ENCODE data around the gene EPG5. TPM values are rescaled to one million over a fixed set of nuclear protein-coding genes. Genes with fewer than 3 reads are reported as not detected.
A peak's percentile ranks its signal among the peaks of the same experiment; 100 is the strongest.
"Not testable (repeated sequence)": the region's sequence is repeated elsewhere in the genome, so short reads cannot be mapped to it uniquely, and the experiment has no call there.

The EPG5 gene, protein sequence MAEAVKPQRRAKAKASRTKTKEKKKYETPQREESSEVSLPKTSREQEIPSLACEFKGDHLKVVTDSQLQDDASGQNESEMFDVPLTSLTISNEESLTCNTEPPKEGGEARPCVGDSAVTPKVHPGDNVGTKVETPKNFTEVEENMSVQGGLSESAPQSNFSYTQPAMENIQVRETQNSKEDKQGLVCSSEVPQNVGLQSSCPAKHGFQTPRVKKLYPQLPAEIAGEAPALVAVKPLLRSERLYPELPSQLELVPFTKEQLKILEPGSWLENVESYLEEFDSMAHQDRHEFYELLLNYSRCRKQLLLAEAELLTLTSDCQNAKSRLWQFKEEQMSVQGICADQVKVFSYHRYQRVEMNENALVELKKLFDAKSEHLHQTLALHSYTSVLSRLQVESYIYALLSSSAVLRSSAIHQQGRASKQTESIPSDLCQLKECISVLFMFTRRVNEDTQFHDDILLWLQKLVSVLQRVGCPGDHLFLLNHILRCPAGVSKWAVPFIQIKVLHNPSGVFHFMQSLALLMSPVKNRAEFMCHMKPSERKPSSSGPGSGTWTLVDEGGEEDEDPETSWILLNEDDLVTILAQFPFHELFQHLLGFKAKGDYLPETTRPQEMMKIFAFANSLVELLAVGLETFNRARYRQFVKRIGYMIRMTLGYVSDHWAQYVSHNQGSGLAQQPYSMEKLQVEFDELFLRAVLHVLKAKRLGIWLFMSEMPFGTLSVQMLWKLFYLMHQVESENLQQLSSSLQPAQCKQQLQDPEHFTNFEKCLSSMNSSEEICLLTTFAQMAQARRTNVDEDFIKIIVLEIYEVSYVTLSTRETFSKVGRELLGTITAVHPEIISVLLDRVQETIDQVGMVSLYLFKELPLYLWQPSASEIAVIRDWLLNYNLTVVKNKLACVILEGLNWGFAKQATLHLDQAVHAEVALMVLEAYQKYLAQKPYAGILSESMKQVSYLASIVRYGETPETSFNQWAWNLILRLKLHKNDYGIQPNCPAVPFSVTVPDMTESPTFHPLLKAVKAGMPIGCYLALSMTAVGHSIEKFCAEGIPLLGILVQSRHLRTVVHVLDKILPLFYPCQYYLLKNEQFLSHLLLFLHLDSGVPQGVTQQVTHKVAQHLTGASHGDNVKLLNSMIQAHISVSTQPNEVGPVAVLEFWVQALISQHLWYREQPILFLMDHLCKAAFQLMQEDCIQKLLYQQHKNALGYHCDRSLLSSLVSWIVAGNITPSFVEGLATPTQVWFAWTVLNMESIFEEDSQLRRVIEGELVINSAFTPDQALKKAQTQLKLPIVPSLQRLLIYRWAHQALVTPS (N-terminal part only)
- 10.1 and 11.5 TPM in 2 replicates for total RNA-seq (2014; rRNA removed; shearing (Covaris generic))

DNA sequence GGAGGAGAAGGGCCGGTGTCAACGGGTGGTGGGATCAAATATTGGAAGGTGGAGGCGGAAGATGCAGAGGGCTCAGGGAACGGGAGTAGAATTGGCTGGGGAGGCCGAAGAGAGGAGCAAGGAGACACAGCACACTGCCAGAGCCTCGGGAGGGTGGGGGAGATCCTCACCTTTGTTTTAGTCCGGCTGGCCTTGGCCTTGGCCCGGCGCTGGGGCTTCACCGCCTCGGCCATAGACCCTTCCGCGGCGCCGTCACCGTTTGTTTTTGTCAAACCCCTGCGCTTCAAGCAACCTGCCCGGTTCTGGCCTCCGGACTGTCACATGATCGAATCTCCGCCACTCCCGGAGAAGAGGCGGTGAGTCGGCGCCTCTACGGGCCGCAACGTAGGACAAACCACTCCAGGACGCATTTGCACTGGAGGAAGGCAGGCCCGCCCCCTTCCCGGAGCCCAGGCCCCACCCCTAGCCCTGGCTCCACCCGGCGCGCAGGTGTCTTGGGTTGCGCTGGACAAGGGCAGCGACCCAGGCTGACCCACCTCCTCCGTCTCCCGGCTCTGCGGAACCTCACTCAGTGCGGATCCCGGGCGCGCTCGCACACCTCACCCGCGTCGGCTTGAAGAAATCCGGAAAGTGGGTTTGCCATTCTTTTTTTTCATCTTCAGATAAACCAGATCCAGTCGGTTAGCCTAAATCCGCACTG lies at the start of gene EPG5:
Gene EPG5 (minus strand): TSS at position 323 of the 700 bp plus-strand sequence. CDS start 90 bp downstream, at position 233.
- DNase-seq (ENCODE audit: low read depth), result peak; percentile 90

DNA sequence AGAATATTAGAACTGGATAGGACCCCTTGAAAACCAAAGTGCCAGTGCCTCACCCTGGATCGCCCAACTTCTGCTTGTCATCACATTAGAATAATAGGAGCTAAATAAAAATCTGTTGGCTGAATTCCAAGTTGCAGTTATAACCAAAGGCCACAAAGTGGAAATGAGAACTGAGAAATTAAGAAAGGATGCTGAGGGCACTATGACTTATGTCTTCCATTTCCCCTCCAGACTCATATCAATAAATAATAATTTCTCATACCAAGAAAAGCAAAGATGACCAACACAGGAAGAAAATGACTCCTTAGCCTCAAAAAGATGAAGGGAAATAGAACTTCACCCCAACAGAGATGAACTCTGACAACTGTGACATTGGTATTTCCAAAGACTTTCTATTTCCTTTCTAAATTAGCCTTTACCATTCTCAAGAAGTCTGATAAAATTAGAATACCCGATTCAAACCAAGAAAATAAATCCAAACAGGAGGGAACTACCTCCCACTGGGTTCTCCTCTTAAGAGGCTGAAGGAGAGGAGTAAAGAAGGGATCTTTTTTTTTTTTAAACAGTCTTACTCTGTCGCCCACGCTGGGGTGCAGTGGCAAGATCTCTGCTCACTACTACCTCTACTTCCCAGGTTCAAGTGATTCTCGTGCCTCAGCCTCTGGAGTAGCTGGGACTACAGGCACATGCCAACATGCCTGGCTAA lies 46.5 kb upstream of the EPG5 start:
- no peak for DNase-seq (ENCODE audit: low read depth)

DNA sequence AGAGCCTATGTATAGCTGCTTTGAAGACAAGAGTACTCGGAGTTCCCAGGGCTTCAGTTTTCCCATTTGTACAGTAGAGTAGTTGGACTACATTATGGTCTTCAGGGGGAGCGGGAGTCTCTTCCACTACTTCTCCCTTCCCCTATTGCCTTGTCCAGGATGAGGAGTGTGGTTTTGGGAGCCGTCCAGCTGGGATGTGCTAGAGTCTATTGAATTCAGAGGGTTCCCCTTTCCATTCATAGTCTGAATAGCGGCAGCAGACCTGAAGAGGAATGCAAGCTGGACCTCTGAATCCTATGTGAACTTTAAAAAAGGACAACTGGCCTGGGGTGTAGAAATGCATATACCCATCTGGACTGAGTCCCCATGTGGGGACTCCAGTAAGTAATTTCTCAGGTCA lies 43.5 kb upstream of the EPG5 start:
- DNase-seq (ENCODE audit: low read depth), result no peak

DNA sequence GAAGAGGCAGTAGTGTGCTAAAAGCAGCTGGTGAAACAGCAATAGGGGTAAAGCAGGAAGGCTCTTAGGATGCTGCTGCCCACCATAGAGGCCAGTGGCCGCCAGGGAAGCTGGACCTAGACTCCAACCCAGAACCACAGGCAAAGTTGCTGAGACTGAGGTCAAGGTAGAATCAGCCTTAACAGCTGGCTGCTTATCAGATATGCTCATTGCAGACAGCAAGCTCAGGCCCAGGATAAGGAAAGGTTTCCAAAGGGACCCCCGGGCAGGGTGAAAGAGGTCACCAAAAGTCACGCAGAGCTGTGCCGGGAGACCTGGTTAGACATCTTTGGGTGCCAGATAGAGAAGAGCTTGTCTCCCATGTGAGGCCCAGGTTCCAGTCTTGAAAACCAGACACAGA lies 42.9 kb upstream of the EPG5 start:
- no peak for DNase-seq (ENCODE audit: low read depth)

DNA sequence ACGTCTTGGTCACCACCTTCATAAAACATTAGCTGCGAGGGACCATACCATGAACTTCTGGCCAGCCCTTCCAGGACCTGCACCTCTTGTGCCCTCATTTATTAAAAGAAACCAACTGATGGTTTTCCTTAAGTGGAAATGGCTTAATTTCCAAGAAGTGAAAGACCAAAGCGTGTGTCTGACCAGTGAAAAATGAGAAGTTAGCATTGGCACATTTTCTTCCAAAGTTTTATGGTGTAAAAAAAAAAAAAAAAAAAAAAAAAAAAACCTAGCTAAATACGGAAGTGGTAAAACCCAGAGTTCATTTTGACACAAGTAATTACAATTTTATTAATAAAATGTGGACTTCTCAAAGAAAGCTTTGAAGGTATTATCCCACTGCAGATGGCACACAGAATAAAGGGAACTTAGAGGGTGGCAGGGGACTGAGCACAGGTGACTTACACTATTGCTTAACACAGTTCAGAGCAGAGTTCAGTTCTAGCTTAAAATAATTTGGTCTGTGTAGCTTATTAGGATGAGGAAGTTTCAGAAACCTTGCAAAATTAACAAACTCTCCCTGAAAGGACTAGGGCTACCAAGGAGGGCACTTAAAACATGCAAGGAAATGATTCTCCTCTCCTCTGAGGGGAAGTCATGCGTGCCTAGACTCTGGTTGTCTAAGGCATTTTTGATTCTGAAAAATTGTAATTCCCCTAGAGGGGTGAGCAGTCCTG lies 42.2 kb upstream of the EPG5 start:
- no peak for DNase-seq (ENCODE audit: low read depth)

DNA sequence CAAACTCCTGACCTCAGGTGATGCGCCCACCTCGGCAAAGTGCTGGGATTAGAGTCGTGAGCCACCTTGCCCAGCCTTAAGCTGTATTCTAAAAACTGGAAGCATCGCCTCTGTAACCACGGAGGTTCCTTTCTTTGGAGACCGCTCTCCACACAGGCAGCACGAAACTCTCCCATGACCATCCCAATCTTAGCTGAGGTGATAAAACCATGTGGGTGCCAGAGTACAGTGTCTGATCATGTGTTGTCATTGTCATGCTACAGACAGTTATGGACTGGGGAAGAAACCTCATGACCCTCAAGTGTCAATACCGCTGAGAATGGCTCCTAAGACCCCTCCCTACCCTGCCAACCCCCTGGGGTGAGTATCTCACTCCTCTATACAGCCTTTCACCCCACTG lies 41.4 kb upstream of the EPG5 start:
- DNase-seq (ENCODE audit: low read depth), result no peak

DNA sequence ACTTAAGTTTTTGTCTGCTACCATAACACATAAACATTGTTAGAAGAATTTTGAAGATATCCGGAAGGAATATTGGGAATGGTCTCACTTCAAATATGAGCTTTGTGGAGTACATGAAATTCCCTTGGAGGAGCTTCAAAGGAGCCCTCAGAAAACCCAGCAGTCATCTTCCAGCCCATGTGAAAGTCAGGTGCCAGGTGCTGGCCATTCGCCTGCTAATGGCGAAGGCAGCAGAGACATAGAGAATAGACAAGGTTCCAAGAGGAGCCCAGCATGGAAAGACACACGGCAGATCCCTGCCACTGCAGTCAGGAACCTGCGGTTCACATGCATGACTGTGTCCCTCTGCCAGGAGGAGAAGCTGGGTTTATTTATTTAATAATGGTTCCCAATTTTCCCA lies 40.0 kb upstream of the EPG5 start:
- no peak for DNase-seq (ENCODE audit: low read depth)

DNA sequence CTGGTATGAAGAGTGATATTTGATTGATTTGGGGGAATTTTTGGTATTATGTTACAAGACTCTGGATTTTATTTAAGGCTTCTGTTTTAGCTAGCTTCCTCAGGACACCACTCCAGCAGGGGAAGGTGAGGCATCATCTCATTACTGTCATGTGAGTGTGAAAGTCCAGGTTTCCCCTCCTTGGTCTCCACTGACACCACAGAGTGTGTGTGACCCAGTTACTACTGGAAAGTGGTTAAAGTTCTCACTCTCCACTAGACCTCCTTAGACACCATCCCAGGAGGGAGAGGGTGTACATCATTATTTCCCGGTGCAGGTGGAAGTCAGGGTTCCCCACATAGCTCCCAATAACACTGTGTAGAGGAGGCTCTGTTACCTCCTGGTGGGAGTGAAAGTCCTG lies 35.8 kb upstream of the EPG5 start:
- no peak for DNase-seq (ENCODE audit: low read depth)

DNA sequence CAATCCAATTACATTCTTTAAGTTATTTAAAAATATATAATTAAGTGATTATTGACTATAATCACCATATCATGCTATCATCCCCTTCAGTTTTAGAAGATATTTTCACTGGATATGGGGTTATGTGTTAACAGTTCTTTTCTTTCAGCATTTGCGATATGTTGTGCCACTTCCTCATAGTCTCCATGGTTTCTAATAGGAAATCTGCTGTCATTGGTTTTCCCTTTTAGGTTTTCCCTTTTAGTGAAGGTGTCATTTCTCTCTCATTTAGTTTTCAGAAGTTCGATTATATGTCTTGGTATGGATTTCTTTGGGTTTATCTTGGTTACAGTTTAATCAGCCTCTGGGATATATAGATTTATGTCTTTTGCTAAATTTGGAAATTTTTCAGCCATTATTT lies 34.8 kb upstream of the EPG5 start:
- no peak for DNase-seq (ENCODE audit: low read depth)

DNA sequence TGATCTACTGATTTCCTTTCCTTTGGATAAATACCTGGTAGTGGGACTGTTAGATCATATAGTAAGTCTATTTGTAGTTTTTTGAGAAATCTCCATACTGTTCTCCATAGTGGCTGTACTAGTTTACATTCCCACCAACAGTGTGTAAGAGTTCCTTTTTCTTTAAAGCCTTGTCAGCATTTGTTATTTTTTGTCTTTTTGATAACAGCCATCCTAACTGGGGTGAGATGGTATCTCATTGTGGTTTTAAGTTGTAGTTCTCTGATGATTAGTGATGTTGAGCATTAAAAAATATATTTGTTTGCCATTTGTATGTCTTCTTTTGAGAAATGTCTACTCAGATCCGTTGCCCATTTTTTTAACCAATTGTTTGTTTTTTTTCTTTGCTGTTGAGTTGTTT lies 33.9 kb upstream of the EPG5 start:
- DNase-seq (ENCODE audit: low read depth), result no peak

DNA sequence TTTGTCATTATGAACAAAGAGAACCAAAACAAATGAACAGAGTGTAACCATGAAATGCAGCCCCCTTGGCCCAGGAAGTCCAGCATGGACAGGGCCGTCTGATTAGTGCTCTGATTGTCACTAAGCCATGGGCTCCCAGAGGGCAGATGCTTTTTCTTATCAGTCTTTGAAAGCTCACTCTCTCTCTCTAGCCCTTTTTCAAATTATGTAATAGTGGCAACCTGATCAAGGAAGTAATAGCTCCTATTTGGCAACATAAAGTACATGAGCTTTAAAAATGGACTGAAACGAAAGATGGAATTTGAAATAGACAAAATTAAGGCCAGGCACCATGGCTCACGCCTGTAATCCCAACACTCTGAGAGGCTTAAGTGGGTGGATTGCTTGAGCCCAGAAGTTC lies 32.4 kb upstream of the EPG5 start:
- DNase-seq (ENCODE audit: low read depth), result no peak

DNA sequence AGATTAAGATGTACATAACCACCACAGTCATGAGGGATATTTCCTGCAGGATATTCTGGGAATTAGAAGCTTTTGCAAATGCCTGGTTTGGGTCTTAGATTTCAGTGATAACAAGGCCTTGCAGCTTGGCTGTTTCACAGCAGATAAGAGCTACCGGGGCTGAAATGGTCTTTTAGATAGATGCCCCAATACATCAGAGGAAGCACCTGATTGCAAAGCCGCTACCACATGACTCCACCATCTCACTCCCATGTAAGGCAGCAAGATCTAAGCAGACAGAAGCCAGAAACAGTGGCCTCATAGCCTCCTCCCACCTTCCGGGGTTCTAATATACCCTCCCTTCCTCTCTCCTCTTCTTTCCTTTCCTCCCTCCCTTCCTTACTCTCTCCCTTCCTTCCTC lies 31.1 kb upstream of the EPG5 start:
- DNase-seq (ENCODE audit: low read depth), result no peak

DNA sequence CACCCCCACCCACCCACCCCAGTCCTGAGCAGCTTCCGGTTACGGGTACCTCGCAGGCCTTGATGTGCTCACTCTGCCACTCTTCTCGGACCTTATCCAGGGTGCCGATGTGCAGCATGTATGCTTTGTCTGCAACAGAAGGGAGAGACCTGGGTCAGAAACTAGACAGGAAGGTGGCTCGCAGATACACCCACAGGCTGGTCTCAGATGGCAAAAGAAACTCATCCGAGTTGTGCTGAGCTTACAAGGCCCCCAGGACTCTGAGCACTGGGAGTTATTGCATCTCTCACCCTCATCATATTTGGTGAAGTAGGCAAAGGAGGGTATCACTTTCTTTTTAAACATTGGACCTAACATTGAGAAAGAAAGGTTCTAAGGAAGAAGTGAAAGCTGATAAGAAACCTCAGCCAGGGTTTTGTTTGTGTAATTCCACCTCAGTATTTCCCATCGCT lies 30.6 kb upstream of the EPG5 start:
- no peak for DNase-seq (ENCODE audit: low read depth)

DNA sequence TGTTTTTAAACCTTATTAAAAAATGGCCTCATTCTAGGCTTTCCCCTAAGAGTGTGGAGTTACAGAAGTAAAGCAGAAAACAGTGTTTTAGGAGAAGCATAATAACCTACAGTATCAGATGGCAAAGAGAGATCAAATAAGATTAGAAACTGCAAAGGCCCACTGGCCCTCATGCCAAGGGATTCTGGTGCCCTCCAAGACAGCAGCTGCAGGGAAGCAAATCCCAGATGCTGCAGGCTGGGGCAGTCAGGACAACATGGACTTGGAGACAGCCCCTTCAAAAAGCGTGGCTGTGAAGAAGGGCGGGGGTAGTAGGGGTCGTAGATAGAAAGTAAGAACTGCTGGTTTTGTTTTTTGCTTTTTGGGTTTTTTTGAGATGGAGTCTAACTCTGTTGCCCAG lies 28.3 kb upstream of the EPG5 start:
- DNase-seq (ENCODE audit: low read depth), result no peak

DNA sequence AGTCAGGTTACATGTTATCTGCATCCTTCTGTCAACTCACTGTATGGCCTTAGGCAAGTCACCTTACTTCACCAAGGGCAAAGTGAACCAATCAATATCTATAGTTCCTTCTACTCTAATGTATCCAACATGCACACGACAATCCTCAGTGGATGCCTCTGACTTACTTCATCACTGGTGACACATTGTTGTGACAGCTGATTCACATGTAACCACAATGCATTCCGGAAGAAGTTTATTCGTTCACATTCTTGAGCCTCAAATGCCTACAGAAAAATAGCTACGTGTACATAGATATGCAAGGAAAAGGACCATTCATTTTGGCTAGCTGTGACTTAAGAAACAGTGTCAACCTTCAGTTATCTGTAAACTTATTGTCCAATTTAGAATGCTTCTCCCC lies 26.3 kb upstream of the EPG5 start:
- DNase-seq (ENCODE audit: low read depth), result peak; percentile 86

DNA sequence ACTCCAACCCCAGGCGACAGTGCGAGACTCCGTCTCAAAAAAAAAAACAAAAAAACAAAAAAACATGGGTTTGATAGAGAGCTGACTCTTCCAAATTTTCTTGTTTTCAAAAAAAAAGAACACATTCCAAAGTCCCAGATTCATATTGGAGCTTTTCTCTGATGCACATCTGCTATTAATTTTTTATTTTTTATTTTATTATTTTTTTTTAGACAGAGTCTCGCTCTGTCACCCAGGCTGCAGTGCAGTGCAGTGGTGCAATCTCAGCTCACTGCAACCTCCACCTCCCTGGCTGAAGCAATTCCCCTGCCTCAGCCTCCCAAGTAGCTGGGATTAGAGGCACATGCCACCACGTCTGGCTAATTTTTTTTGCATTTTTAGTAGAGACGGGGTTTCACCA lies 25.4 kb upstream of the EPG5 start:
- not testable (repeated sequence) for DNase-seq (ENCODE audit: low read depth)

DNA sequence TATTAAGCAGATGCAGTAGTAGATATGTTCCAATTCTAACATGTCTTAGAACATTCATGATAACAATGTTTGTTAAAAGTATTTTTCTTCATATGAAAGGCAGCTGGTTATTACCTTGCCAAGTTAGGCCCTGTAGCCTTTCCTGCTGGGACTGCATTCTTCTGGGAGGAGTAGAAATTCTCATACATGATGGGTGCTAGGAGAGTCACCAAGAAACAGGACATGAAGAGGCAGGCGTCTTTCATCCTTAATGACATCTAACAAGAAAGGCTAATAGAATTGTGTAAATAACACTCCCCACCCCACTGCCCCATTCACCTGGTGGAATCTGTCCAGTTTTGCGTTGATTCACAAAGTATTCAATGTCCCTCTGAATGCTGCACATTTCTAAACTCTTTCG lies 24.7 kb upstream of the EPG5 start:
- DNase-seq (ENCODE audit: low read depth), result no peak

DNA sequence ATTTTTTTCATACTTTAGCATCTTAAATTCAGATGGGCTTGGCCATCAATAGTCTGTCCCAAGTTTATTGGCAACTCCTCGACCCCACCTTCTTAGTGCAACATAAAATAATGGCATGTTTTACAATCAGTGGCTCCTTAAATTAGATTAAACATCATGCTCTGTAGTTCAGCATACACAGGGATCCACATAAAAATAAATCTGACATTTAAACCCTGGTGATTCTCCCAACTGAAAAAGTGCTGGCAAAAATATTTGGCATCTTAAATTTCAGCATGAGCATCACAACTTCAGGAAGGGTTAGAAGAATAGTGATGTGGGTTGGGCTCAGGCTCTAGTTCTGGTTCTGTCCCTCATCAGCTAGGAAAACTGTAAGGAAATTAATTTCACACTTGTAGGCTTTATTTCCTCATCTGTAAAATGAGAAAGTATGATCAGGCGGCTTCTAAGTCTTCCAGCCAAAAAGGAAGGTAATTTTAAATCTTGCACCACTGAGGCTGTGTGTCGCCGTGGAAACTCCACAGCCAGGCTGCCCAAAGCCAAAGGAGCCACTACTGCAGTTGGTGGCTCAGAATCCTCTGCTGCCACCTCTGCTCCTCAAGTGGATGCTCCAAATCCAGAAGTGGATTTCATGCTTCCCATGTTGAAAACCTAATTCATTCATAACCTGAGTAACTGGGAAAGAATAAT lies 17.6 kb upstream of the EPG5 start:
- no peak for DNase-seq (ENCODE audit: low read depth)

DNA sequence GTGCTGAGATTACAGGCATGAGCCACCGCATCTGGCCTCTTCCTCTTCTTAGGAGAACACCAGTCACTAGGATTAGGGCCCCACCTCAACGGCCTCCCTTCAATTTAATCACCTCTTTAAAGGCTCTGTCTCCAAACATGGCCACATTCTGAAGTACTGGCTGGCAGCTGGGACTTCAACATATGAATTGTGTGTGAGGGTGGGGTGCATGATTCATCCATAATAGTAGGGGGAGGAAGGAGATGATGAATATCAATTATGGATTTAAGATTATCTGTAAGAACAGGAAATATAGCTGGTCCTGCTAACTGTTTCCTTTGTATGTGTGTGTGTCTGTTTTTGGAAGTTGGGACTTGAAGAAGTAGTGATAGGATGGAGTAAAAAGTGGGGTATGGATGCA lies 14.7 kb upstream of the EPG5 start:
- DNase-seq (ENCODE audit: low read depth), result no peak

Measured in RPMI7951 (cell line).